Measurements from ENCODE around the gene ABCB11. TPM values are rescaled to one million over a fixed set of nuclear protein-coding genes. Genes with fewer than 3 reads are reported as not detected.

The ABCB11 gene
- polyA plus RNA-seq, 3 donors: not detected

GRCh38 chr2:168999668-169000213 lies 31.4 kb downstream of the ABCB11 start:
- no peak for DNase-seq
- TF ChIP-seq CTCF (IDR thresholded peaks at IDR 0.05): no peak
- Histone ChIP-seq H4K20me1 (ENCODE audit: insufficient read depth, low read length) (no peaks in the 10 kb centered on the region), H3K4me3 (replicated peaks in 1 of 3; ENCODE audit: low read depth in 2 of 3, low read length in 3 of 3) (no peak overlapping the region), H3K27ac (ENCODE audit: low read depth in 1 of 2, low read length in 2 of 2) (no peak overlapping the region), H3K4me1 (ENCODE audit: control insufficient read depth in 1 of 2, insufficient read depth in 2 of 2, low read length in 2 of 2) (peaks cover 0 to 13% of the 10 kb centered on the region in 2 donors), H3K9ac (ENCODE audit: insufficient read depth, low read length, poor library complexity, severe bottlenecking) (no peak overlapping the region), H3K79me2 (ENCODE audit: insufficient read depth, low read length) (no peaks in the 10 kb centered on the region), H3K27me3 (ENCODE audit: control insufficient read depth in 2 of 2, insufficient read depth in 2 of 2, low read length in 2 of 2) (peaks cover 2 to 10% of the 10 kb centered on the region in 2 donors), H2AFZ (ENCODE audit: insufficient read depth, low read depth, low read length, poor library complexity, severe bottlenecking) (no peak overlapping the region), H3K9me3 (replicated peaks in 1 of 2; ENCODE audit: control insufficient read depth in 1 of 2, insufficient read depth in 1 of 2, low read length in 2 of 2) (no peaks in the 10 kb centered on the region), H3K4me2 (replicated peaks; ENCODE audit: extremely low read depth, low read length, poor library complexity, severe bottlenecking) (no peak overlapping the region), H3K36me3 (replicated peaks in 1 of 2; ENCODE audit: control insufficient read depth in 1 of 2, insufficient read depth in 2 of 2, low read length in 2 of 2) (no peaks in the 10 kb centered on the region)
- H3K9me3 Mint-ChIP-seq: peaks cover 0 to 3% (median 0%) of the 10 kb centered on the region in 7 donors
- peaks cover 6 to 19% (median 6%) of the 10 kb centered on the region in 3 donors for H3K27me3 Mint-ChIP-seq (ENCODE audit: low read depth in 3 of 3)
- no peak overlapping the region for H3K4me3 Mint-ChIP-seq
- no CpG with 5 or more reads among the region's 1 CpG for WGBS (ENCODE audit: insufficient coverage)
- no peaks in the 10 kb centered on the region for H3K36me3 Mint-ChIP-seq
- no peak overlapping the region for H3K27ac Mint-ChIP-seq
- peaks cover 12% of the 10 kb centered on the region for H3K4me1 Mint-ChIP-seq
- intact Hi-C loops (cut with micrococcal nuclease): no loop called here

GRCh38 chr2:168998609-168999211 lies 32.4 kb downstream of the ABCB11 start:
- Mint-ChIP-seq H3K9me3 (peaks cover 0 to 3% (median 0%) of the 10 kb centered on the region in 7 donors), H3K27me3 (ENCODE audit: low read depth in 3 of 3) (peaks cover 5 to 16% (median 6%) of the 10 kb centered on the region in 3 donors), H3K4me3 (no peak overlapping the region), H3K4me1 (peaks cover 19% of the 10 kb centered on the region), H3K36me3 (no peaks in the 10 kb centered on the region), H3K27ac (no peak overlapping the region)
- no peak for TF ChIP-seq CTCF (IDR thresholded peaks at IDR 0.05)
- H3K4me2 ChIP-seq (replicated peaks; ENCODE audit: extremely low read depth, low read length, poor library complexity, severe bottlenecking): no peak overlapping the region
- H3K9me3 ChIP-seq (replicated peaks in 1 of 2; ENCODE audit: control insufficient read depth in 1 of 2, insufficient read depth in 1 of 2, low read length in 2 of 2): no peaks in the 10 kb centered on the region
- H4K20me1 ChIP-seq (ENCODE audit: insufficient read depth, low read length): no peaks in the 10 kb centered on the region
- H3K9ac ChIP-seq (ENCODE audit: insufficient read depth, low read length, poor library complexity, severe bottlenecking): no peak overlapping the region
- no peak overlapping the region for H3K4me3 ChIP-seq (replicated peaks in 1 of 3; ENCODE audit: low read depth in 2 of 3, low read length in 3 of 3)
- WGBS (ENCODE audit: insufficient coverage): no CpG with 5 or more reads among the region's 4 CpGs
- H2AFZ ChIP-seq (ENCODE audit: insufficient read depth, low read depth, low read length, poor library complexity, severe bottlenecking): no peak overlapping the region
- intact Hi-C loops (cut with micrococcal nuclease): no loop called here
- DNase-seq: no peak
- peaks cover 2 to 10% of the 10 kb centered on the region in 2 donors for H3K27me3 ChIP-seq (ENCODE audit: control insufficient read depth in 2 of 2, insufficient read depth in 2 of 2, low read length in 2 of 2)
- no peaks in the 10 kb centered on the region for H3K36me3 ChIP-seq (replicated peaks in 1 of 2; ENCODE audit: control insufficient read depth in 1 of 2, insufficient read depth in 2 of 2, low read length in 2 of 2)
- no peak overlapping the region for H3K27ac ChIP-seq (ENCODE audit: low read depth in 1 of 2, low read length in 2 of 2)
- no peaks in the 10 kb centered on the region for H3K79me2 ChIP-seq (ENCODE audit: insufficient read depth, low read length)
- peaks cover 6 to 19% of the 10 kb centered on the region in 2 donors for H3K4me1 ChIP-seq (ENCODE audit: control insufficient read depth in 1 of 2, insufficient read depth in 2 of 2, low read length in 2 of 2)

Measured in CD14-positive monocyte (primary cell).